Osteoblast (primary cell): ENCODE results near the gene GRID1. TPM values are rescaled to one million over a fixed set of nuclear protein-coding genes. Genes with fewer than 3 reads are reported as not detected.

Experiments used
- DNase-seq: peaks from one replicate; pipeline ENCODE4 v3.0.0; 2011; ENCODE audit warnings: low spot score, mixed read lengths; ENCODE audit not compliant: insufficient read length; ENCODE audit errors: missing footprints
- H2AFZ ChIP-seq: 2 replicates; pipeline ENCODE4 v1.6.0; 2011; ENCODE audit warnings: mild to moderate bottlenecking, low read length
- H3K27ac ChIP-seq: 2 replicates; pipeline ENCODE4 v1.5.1; 2011; ENCODE audit warnings: mild to moderate bottlenecking, low read depth, low read length, moderate library complexity
- H3K27me3 ChIP-seq: 2 replicates; pipeline ENCODE4 v1.6.0; 2012; ENCODE audit warnings: mild to moderate bottlenecking, control low read depth, inconsistent platforms, low read length, moderate library complexity; ENCODE audit not compliant: insufficient read depth
- H3K36me3 ChIP-seq: 2 replicates; pipeline ENCODE4 v1.5.1; 2011; ENCODE audit warnings: mild to moderate bottlenecking, low read length, control low read depth, moderate library complexity; ENCODE audit not compliant: insufficient read depth
- H3K4me1 ChIP-seq: 2 replicates; pipeline ENCODE4 v1.5.1; 2011; ENCODE audit warnings: mild to moderate bottlenecking, low read length, control low read depth, moderate library complexity; ENCODE audit not compliant: insufficient read depth
- H3K4me2 ChIP-seq: 2 replicates; pipeline ENCODE4 v1.6.0; 2011; ENCODE audit warnings: mild to moderate bottlenecking, low read length; ENCODE audit not compliant: insufficient read depth
- H3K4me3 ChIP-seq: fragments of 200-600 bp; sonication (generic); 3 replicates; pipeline ENCODE4 v1.5.1; 2012; ENCODE audit warnings: mild to moderate bottlenecking, low read length, inconsistent platforms; ENCODE audit not compliant: insufficient read depth
- H3K79me2 ChIP-seq: 2 replicates; pipeline ENCODE4 v1.6.0; 2012; ENCODE audit warnings: mild to moderate bottlenecking, low read length, control low read depth, inconsistent platforms; ENCODE audit not compliant: insufficient read depth
- H3K9me3 ChIP-seq: 2 replicates; pipeline ENCODE4 v1.5.1; 2011; ENCODE audit warnings: low read depth, low read length, control low read depth
- H4K20me1 ChIP-seq: 2 replicates; pipeline ENCODE4 v1.6.0; 2012; ENCODE audit warnings: mild to moderate bottlenecking, low read length, control low read depth; ENCODE audit not compliant: insufficient read depth
- CTCF ChIP-seq: IDR thresholded peaks from 2 replicates; pipeline ENCODE4 v1.5.1; 2011; ENCODE audit warnings: mild to moderate bottlenecking, low read depth, low read length, moderate library complexity; ENCODE audit errors: extremely low read depth
- total RNA-seq: library from RNA; depleted of rRNA; stranded (reverse); fragments of >200 nt; gene quantifications from 2 replicates; pipeline ENCODE4 v1.2.3, GENCODE V29; 2012

GRID1 gene
- total RNA-seq, 1 donor, result not detected

DNA sequence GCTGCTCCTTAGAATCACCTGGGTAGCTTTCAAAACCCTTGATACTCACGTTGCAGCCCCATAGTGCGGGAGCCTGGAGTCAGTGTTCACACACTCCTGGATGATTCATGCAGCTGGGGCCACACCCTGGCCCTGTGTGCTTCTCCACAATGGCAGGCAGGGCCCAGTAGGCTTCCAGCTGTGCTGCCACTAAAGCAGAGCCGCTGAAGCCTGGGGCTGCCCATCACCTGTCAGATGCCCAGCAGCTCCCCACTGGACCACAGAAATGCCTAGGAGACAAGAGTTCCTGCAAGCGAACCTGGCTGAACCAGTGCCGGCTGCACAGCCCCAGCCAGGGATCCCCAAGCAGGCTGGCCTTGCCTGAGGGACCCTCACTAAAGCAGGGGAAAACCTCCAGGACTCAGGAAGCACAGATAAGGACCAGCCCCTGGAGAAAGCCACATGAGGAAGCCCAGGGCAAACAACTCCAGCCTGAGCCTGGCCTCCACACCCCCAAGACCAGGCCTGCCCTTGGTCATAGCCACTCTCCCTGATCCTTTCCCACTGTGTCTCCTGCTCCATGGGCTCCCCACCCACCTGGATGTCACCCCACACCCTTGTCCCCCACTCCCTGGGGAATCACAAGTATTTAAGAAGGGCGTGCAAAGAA is 111.9 kb downstream of the GRID1 start:
- H3K9me3 ChIP-seq, result no peaks in the 10 kb centered on the region
- no peak overlapping the region for H3K4me2 ChIP-seq
- H3K27ac ChIP-seq, result no peak overlapping the region
- H2AFZ ChIP-seq, result no peak overlapping the region
- TF ChIP-seq CTCF, result no peak
- no peaks in the 10 kb centered on the region for H3K79me2 ChIP-seq
- no peak overlapping the region for H3K4me3 ChIP-seq
- H3K27me3 ChIP-seq, result no peaks in the 10 kb centered on the region
- H3K4me1 ChIP-seq, result no peaks in the 10 kb centered on the region
- H3K36me3 ChIP-seq, result no peaks in the 10 kb centered on the region
- peak; percentile 67 for DNase-seq
- no peaks in the 10 kb centered on the region for H4K20me1 ChIP-seq

GRCh38 chr10:86254081-86254480 is 112.5 kb downstream of the GRID1 start:
- peak; percentile 52 for DNase-seq
- H3K27ac ChIP-seq, result no peak overlapping the region
- H3K9me3 ChIP-seq, result no peaks in the 10 kb centered on the region
- no peak for TF ChIP-seq CTCF
- H3K79me2 ChIP-seq, result no peaks in the 10 kb centered on the region
- H2AFZ ChIP-seq, result no peak overlapping the region
- H3K36me3 ChIP-seq, result no peaks in the 10 kb centered on the region
- H4K20me1 ChIP-seq, result no peaks in the 10 kb centered on the region
- H3K4me1 ChIP-seq, result no peaks in the 10 kb centered on the region
- H3K27me3 ChIP-seq, result no peaks in the 10 kb centered on the region
- no peak overlapping the region for H3K4me3 ChIP-seq
- no peak overlapping the region for H3K4me2 ChIP-seq

GRCh38 chr10:86253091-86254072 is 113.2 kb downstream of the GRID1 start:
- H4K20me1 ChIP-seq, result no peaks in the 10 kb centered on the region
- TF ChIP-seq CTCF, result no peak
- no peaks in the 10 kb centered on the region for H3K27me3 ChIP-seq
- H3K4me3 ChIP-seq, result no peak overlapping the region
- no peaks in the 10 kb centered on the region for H3K36me3 ChIP-seq
- no peak overlapping the region for H3K4me2 ChIP-seq
- no peak overlapping the region for H3K27ac ChIP-seq
- H3K79me2 ChIP-seq, result no peaks in the 10 kb centered on the region
- no peak overlapping the region for H2AFZ ChIP-seq
- H3K4me1 ChIP-seq, result no peaks in the 10 kb centered on the region
- peak; percentile 90 for DNase-seq
- H3K9me3 ChIP-seq, result no peaks in the 10 kb centered on the region

- Histone ChIP-seq H3K9me3 (no peaks in the 10 kb centered on the region), H4K20me1 (no peaks in the 10 kb centered on the region), H3K4me3 (no peak overlapping the region), H3K4me1 (no peaks in the 10 kb centered on the region), H3K27me3 (no peaks in the 10 kb centered on the region), H2AFZ (no peak overlapping the region), H3K4me2 (no peak overlapping the region), H3K79me2 (no peaks in the 10 kb centered on the region), H3K27ac (no peak overlapping the region), H3K36me3 (no peaks in the 10 kb centered on the region)
- DNase-seq, result peak; percentile 44
- no peak for TF ChIP-seq CTCF
These were observed 114.0 kb downstream of the GRID1 start for GRCh38 chr10:86252556-86252955.
